GM19452 (cell line): ENCODE measurements around the gene SERP2.

Experiments used
- ATAC-seq: cut with Tn5 transposase; IDR thresholded peaks from one replicate; pipeline ENCODE4 v1.9.1; 2021; ENCODE audit not compliant: unreplicated experiment

SERP2 gene

GRCh38 chr13:44386913-44387556 is 13.4 kb downstream of the SERP2 start:
- no peak for ATAC-seq

- ATAC-seq: no peak
Observed at GRCh38 chr13:44388427-44389059, 14.9 kb downstream of the SERP2 start.

- ATAC-seq: no peak
Observed at GRCh38 chr13:44389060-44389666, 15.5 kb downstream of the SERP2 start.

- no peak for ATAC-seq
Observed at GRCh38 chr13:44389876-44390275, 16.3 kb downstream of the SERP2 start.

GRCh38 chr13:44393391-44393790 is 19.8 kb downstream of the SERP2 start:
- no peak for ATAC-seq

- ATAC-seq: no peak
Observed at GRCh38 chr13:44394658-44395057, 21.0 kb downstream of the SERP2 start.

- no peak for ATAC-seq
Observed at GRCh38 chr13:44395976-44396694, 22.5 kb downstream of the SERP2 start.

GRCh38 chr13:44396701-44397580 is 23.3 kb downstream of the SERP2 start:
- ATAC-seq: no peak

- no peak for ATAC-seq
Observed at GRCh38 chr13:44397766-44398223, 24.2 kb downstream of the SERP2 start.

GRCh38 chr13:44398606-44399005 is 25.0 kb downstream of the SERP2 start:
- no peak for ATAC-seq

GRCh38 chr13:44399074-44399473 is 25.4 kb downstream of the SERP2 start:
- ATAC-seq: no peak

GRCh38 chr13:44400736-44401135 is 27.1 kb downstream of the SERP2 start:
- ATAC-seq: no peak

- no peak for ATAC-seq
Observed at GRCh38 chr13:44401577-44401976, 28.0 kb downstream of the SERP2 start.

GRCh38 chr13:44402899-44403445 is 29.3 kb downstream of the SERP2 start:
- ATAC-seq: no peak

GRCh38 chr13:44403461-44404056 is 29.9 kb downstream of the SERP2 start:
- ATAC-seq: no peak

GRCh38 chr13:44404261-44405132 is 30.9 kb downstream of the SERP2 start:
- ATAC-seq: no peak

GRCh38 chr13:44406617-44407016 is 33.0 kb downstream of the SERP2 start:
- no peak for ATAC-seq

GRCh38 chr13:44407379-44407778 is 33.8 kb downstream of the SERP2 start:
- no peak for ATAC-seq

GRCh38 chr13:44407891-44408290 is 34.3 kb downstream of the SERP2 start:
- ATAC-seq: no peak
